Measurements from ENCODE around the gene ALPG.
A peak's percentile ranks its signal among the peaks of the same experiment; 100 is the strongest.
"Not testable (repeated sequence)": the region's sequence is repeated elsewhere in the genome, so short reads cannot be mapped to it uniquely, and the experiment has no call there.

ALPG gene

GRCh38 chr2:232377319-232377718 lies 29.3 kb upstream of the ALPG start:
- DNase-seq (ENCODE audit: low spot score), result no peak

DNA sequence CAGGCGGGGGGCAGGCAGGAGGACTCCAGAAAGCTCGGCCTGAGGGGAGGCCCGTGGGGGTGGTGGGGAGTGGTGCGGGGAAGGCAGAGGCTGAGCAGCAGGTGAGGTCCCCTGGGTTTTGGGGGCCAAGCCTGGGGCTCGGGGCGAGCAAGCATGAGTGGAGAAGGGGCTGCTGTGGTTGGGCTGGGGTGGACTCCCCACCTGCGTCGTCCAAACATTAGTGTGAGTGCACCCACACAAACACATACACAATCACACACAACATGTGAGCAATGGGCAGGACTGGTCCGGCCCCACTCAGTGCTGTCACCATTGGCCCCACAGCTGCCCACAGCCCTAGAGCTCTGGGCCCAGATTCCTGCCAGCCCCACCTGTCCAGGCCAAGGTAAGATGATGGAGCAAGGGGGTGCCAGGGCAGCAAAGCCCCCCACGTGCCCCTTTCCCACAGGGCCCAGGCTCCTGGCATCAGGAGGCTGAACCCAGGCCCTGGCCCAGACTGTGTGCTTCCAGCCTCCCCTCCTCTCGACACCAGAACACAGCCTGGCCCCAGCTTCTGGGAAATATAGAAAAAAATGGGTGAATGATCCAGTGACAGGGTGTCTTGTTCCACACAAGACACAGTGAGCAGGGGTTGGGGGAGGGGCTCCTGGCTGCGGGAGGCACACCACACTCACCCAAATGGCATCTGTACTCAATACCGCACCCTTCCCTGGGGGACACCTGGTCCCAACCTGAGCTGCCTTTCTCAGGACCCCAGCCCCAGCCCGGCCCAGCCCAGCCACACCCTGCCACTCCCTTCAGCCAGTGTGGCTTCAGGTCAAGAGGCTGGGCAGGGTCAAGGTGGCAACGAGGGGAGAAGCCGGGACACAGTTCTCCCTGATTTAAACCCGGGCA lies 28.6 kb upstream of the ALPG start:
- no peak for DNase-seq (ENCODE audit: low spot score)

- DNase-seq (ENCODE audit: low spot score), result not testable (repeated sequence)
These were observed 27.9 kb upstream of the ALPG start, which contains the start of gene ALPP for GRCh38 chr2:232378735-232379151. Gene ALPP, plus strand, starts transcription at chr2:232378751. Its CDS starts 52 bp downstream, at chr2:232378803.

DNA sequence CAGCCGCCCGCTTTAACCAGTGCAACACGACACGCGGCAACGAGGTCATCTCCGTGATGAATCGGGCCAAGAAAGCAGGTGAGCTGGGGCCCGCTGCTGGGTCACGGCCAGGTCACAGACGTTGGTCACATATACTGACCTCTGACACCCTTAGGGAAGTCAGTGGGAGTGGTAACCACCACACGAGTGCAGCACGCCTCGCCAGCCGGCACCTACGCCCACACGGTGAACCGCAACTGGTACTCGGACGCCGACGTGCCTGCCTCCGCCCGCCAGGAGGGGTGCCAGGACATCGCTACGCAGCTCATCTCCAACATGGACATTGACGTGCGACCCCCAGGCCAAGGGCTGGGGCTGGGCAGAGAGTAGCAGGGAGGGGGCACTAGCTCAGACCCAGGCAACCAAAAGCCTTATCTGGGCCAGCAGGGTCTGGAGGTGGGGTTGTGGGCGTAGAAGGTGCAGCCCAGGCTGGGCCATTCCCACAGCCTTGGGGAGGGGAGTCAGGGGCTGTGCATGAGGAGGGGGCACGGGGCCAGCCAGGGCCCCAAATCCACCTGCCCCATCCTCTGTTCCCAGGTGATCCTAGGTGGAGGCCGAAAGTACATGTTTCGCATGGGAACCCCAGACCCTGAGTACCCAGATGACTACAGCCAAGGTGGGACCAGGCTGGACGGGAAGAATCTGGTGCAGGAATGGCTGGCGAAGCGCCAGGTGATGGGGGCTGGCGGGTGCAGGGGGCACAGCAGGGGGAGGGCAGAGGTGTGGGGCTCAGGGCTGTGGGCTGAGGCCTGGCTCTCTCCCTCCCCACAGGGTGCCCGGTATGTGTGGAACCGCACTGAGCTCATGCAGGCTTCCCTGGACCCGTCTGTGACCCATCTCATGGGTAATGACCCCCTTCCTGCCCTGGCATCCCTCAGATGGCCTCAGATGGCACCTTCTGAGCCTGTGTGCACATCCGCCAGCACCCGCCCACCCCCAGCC lies 26.7 kb upstream of the ALPG start:
- not testable (repeated sequence) for DNase-seq (ENCODE audit: low spot score)

DNA sequence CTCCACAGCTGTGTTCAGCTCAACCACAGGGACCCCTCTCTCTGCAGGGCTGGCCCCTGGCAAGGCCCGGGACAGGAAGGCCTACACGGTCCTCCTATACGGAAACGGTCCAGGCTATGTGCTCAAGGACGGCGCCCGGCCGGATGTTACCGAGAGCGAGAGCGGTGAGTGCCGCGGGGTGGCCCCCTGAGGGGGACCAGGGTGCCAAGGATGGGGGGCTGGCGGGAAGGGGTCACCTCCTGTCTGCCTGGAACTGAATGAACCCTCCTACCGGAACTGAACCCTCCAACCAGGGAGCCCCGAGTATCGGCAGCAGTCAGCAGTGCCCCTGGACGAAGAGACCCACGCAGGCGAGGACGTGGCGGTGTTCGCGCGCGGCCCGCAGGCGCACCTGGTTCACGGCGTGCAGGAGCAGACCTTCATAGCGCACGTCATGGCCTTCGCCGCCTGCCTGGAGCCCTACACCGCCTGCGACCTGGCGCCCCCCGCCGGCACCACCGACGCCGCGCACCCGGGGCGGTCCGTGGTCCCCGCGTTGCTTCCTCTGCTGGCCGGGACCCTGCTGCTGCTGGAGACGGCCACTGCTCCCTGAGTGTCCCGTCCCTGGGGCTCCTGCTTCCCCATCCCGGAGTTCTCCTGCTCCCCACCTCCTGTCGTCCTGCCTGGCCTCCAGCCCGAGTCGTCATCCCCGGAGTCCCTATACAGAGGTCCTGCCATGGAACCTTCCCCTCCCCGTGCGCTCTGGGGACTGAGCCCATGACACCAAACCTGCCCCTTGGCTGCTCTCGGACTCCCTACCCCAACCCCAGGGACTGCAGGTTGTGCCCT lies 25.2 kb upstream of the ALPG start:
- DNase-seq (ENCODE audit: low spot score), result not testable (repeated sequence)

- no peak for DNase-seq (ENCODE audit: low spot score)
These were observed 24.1 kb upstream of the ALPG start for GRCh38 chr2:232382331-232383225.

DNA sequence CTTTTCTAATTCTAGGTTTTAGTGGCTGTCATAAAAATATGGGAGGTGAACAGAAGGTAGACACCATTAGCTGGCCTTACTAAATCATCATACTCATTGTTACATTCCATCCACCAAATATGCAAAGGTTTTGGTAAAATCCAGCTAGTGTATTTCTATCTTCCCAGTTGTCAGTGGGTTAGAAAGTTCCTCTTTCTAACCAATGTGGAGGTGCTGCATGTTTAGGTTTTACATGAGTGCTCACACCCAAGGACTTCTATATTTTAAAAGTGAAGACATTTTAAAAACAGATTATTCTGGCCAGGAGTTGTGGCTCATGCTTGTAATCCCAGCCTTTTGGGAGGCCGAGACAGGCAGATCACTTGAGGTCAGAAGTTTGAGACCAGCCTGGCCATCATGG lies 22.2 kb upstream of the ALPG start:
- DNase-seq (ENCODE audit: low spot score), result no peak

DNA sequence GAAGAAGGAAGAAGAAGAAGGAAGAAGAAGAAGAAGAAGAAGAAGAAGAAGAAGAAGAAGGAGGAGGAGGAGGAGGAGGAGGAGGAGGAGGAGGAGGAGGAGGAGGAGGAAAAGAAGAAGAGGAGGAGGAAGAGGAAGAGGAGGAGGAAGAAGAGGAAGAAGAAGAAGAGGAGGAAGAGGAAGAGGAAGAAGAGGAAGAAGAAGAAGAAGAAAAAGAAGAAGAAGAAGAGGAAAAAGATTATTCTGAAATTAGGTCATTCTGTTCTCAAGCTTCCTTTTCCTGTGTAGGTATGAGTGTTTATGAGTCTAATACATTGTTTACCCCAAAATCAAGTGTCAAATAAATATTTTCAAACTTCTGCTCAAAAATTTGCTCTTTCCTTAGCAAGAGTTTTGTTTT lies 21.6 kb upstream of the ALPG start:
- DNase-seq (ENCODE audit: low spot score), result not testable (repeated sequence)

DNA sequence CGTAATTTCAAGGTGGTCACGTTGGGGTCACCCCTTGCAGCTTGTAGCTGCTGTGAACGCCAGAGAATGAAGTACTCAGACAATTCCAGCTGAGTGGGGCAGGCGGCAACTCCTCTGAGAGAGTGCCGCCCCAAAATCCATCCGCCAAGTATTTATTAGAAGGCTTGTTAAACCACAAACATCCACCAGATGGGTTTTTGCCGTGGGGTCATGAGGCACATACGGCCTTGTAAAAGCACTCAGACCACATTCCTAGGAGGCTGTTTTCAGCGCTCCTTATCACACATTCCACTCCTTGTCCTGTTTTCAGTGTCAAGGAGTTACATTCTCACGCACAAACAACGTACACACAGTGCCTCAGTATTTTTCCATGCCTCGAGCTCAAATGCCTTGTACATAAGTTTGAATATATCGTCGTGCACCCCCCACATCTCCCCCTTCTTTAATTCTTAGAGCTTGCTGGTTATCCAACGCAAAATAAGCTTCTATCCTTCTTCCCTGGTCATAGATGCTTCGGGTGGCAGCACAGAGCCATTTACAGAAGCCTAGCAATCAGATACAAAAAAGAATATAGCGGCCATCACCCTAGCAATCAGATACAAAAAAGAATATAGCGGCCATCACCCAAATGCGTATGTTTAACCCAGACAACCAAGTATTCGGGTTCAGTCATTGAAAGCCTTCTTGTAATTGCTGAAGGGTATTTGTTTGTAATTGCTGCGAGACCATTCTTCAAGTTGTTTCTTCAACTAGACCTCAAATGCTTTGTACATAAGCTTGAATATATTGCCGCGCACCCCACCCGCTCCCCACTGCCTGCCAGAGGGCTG lies 20.8 kb upstream of the ALPG start:
- DNase-seq (ENCODE audit: low spot score), result peak; percentile 64

GRCh38 chr2:232386490-232386739 lies 20.2 kb upstream of the ALPG start:
- DNase-seq (ENCODE audit: low spot score), result no peak

DNA sequence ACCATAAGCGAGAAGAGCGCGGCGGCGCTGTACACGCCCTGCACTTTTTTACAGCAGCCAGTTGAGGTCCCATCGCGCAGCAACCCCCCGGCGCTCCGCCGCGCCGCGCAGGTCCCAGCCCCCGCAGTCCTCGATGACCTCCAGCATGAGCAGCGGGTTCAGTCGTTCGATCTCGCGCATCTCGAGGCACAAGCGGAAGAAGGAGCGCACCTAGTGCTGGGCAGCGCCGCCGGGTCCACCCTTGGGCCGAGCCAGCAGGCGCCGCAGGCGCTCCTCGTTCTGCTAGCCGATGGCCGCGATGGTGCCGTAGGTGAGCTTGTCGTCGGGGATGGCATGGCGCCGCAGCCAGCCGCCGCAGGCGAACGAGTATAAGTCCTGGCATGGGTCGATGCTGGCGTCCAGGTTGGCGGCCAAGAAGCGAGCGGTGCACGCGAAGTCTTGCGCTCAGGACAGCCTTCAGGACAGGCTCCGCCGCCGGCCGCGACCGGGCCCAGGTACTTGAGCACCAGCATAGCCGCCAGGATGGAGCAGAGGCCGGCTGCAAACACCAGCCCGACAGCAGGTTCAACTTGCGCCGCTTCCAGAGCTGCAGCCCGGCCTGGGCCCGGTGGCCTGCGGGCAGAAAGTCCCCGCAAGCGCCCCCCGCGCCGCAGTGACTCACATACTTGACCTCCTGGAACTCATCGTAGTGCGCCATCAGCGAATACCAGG lies 19.7 kb upstream of the ALPG start:
- DNase-seq (ENCODE audit: low spot score), result no peak

DNA sequence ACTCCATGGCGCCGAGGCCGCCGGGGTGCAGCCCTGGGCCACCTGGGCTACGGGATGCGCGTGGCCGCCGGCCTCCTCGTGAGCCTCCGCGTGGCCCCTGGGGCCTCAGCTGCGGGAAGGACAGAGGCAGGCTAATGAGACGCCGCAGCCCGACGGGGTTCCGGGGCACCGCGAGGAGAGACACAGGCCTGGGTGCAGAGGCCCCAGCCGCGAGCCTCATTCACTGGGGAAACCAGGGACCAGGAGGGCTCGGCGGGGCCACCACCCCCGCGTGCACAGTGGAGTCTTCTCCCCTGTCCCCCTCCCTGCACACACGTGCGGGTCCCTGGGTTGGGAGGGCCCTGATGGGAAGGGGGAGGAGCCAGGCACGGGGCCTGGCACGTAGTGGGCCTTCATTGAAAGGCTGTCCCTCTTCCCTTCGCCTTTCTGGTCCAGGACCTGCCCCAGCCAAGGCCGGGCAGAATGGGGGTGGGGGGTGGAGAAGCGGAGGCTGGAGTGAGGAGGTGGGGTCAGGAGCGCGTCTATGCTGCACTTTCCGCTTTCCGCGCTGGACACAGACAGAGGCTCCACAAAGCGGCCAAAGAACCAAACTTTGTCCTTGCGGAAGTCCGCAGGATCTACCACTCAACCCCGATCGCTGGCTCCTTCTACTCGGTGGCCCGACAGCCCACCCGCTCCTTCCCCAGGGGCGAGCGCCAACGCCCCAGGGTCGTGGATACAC lies 19.0 kb upstream of the ALPG start:
- no peak for DNase-seq (ENCODE audit: low spot score)

DNA sequence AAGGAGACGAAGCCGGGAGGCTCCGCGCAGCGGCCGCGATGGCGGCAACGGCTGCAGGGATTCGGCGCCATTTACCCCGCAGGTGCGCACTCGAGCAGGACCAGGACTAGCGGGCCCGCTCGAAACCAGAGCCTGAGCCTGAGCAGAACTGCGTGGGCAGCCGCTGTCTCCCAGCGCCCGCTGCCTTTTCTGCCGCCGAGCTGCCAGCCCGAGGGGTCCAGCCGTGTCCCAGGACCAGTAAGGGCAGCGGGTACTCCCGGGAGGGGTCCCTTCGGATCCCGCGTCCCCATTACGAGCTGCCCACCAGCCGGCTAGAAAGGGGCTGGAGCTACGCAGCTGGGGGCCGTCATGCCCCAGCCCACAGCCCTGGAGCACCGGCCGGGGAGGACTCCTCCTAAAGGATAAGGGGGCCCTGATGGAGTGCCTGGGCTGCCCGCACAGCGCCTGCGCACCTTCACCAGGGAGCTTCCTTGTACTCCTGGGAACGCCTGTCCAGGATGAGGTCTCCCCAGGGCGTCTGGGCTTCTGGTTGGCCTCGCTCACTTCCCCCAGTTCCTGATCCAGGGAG lies 18.2 kb upstream of the ALPG start:
- no peak for DNase-seq (ENCODE audit: low spot score)

DNA sequence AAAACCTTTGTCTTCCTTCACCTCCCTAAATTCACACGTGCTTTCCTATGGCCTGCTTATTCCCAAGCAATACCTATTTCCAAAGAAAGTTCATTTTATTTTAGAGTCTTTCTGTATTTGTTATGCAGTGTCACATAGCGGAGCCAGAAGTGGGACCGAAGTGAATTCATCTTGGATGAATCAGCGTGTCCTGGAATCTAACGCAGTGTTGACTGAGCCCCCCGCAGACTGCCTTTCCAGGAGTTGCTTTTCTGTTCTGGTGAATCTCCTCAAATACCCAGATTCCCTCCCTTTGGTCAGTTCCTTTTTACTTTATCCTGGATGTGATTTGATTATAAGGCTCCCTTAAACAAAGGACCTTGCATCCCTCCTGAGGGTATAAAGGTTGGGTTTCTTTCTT lies 17.3 kb upstream of the ALPG start:
- no peak for DNase-seq (ENCODE audit: low spot score)

GRCh38 chr2:232390661-232391060 lies 16.0 kb upstream of the ALPG start:
- no peak for DNase-seq (ENCODE audit: low spot score)

- DNase-seq (ENCODE audit: low spot score), result no peak
These were observed 13.1 kb upstream of the ALPG start for GRCh38 chr2:232393556-232393955.

DNA sequence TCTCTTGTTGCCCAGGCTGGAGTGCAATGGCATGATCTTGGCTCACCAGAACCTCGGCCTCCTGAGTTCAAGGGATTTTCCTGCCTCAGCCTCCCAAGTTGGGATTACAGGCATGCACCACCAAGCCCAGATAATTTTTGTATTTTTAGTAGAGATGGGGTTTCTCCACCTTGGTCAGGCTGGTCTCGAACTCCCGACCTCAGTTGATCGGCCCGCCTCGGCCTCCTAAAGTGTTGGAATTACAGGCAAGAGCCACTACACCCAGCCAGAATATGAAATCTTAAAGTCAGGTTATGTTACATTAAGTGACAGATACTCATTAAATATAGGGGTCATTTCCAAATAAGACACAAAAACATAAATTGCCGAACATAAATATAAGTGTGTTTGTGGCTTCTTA lies 12.2 kb upstream of the ALPG start:
- not testable (repeated sequence) for DNase-seq (ENCODE audit: low spot score)

- DNase-seq (ENCODE audit: low spot score), result no peak
These were observed 11.1 kb upstream of the ALPG start for GRCh38 chr2:232395586-232395985.

Measured in AG08395 (cell line).